D341Med (cell line): Measurements from ENCODE around the gene ERCC6L2.

ENCODE experiments used
- DNase-seq: peaks from one replicate; pipeline ENCODE4 v3.0.0; 2012; ENCODE audit warnings: low spot score

The ERCC6L2 gene

DNA sequence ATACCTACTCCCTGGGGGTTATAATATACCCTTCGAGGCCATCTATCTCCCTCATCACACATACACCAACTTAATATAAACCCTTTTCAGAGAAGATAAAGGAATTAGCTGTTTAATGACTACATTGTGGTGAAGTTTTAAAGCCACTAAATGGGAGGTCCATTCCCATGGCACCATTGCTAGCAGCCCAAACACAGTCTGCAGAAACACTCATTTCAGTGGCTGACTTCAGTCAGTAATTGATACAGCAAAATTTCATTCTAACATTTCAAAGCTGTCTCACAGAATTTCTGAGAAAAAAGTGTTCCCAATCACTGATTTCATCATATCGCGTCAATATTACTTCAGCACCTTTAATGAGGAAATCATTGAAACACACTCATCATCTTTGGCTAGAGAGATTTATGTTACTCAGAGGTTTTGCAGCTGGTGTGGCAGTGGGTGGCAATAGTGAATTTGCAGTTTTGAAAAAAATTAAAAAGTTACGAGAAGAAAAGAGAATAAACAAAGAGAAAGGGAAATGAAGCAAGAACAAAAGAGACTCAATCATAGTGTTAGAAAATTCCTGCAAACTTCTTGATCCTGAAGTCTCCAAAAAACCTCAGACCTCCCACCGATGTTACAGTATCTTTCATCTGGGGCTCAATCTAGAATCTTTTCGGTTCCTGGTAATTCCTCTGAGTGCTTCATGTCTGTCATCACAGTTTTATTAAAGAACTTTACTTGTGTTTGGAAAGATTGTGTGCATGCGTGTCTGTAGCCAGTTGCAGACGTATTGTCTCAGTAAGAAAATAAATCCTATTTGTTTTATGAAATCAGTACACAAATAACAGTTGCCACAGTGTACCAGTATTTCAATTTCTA, 105.0 kb downstream of the ERCC6L2 start:
- DNase-seq, result no peak

DNA sequence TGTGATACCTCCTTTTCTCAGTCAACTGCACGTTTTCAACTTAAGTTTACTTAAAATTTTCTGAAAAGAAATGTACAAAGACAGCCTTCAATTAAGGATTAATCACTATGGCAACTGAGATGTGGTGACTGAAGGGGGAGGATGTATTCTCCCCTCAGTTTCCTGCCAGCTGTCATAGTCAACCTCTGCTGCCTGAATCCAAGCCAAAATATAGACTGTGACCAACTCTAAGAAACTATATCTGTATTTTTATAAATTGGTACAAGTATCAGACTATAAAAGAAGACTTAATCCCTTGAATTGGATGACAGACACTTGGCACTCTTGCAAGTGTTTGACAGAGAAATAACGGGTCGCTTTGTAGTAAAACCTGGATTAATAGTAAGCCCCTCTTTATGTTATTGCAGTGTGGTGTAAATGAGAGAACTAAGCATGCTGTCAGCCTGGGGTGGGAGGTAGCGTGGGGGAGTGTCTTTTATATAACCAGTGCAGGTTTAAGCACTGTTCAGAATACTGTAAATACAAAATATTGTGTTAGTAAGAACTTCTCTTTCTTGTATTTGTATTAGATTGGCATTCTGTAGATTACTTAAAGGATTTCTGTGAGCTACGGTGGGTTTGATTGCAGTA, 106.4 kb downstream of the ERCC6L2 start:
- DNase-seq, result peak; percentile 68

DNA sequence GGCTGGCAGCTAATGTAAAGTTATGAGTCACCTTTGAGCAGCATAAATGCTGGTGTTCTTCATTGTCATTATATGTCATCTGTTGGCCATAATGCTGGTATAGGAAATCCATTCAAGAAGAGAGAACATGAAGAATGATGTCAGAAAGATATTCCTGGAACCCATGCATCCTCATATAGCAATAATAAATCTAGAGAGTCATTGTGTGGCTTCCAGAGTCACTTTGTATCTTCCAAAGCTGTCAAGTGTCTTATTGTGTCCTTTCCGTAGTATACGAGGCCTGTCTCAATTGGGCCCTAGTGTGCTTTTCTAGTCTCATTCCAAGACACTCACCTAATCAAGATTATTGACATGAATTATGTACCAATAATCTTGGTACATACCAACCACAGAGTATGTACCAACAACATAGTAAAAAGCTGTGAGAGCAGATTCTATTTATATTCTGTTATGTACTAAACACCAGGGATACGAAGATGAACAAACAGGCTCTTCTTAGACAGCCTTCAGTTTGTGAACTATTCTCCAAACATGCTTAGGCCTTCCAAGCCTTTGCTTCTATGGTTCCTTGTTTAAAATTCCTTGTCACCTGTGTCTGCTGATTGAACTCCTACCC, 110.1 kb downstream of the ERCC6L2 start:
- no peak for DNase-seq

DNA sequence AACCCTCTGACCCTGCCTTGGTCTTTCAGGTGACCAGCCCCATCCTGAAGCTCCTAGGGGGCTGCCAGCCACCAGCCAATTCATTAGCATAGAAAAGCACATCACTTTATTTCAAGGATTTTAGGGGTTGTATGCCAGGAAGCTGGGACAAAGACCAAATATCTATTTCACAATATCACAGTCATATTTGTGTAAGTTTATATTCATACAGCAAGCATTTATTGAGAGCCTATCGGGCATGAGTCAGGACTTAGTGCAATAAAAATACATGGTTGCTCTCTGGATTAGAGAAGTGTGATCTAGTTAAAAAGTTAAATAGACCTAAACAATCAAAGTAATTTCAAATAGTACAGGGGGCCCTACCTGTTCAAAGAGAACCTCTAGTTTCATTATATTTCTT, 113.8 kb downstream of the ERCC6L2 start:
- no peak for DNase-seq

DNA sequence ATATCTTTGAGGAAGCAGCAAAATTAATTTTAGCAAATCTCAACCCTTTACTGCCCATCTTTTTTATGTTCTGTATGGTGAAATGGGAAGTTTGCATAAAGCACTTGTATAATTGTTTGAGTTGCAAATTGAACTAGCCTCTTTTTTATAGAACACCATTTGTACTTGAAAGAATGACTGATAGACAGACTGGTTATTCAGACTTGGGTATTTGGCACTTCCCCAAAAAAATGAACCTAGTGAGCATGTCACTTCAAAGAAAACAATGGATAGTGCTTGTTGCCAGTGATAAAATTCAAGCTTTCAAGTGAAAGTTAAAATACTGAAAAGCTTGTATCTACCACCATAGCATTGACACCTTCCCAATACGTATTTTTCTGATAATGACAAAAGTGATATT, 115.8 kb downstream of the ERCC6L2 start:
- DNase-seq, result no peak

DNA sequence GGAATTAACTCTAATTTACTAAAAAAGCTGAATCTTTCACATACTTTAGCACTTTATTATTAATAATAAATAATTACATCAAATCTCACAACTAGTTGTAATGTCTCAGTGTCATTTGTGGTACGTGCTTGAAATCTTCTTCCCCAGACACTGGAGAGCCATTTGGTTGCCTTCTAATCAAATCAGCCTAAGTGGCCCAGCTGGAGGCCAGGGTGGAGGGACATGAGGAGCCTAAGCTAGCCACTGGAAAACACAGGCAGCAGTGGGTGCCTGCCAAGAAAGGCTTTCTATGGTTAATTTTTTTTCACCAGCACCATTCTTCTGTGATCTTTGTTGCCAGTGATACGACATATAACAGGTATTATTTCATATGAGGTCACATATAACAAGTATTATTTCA, 117.0 kb downstream of the ERCC6L2 start:
- no peak for DNase-seq

DNA sequence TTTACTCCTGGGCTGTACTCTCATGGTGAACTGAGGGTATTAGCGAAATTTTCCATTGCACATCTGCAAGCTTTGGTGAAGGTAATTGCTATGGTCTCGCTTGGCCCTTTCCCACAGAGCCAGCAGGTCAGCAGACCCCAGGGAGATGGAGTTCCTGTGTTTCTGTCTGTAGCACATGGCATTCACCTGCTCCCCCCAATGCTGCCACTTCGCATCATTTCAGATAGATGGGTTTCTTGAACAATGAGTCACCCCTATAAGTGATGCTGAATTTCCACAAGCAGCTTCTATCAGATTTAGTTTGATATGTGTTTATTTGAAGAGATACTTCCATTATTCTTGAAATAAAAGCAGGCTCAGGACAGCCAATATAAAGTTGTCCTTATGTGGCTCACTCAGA, 117.8 kb downstream of the ERCC6L2 start:
- no peak for DNase-seq

DNA sequence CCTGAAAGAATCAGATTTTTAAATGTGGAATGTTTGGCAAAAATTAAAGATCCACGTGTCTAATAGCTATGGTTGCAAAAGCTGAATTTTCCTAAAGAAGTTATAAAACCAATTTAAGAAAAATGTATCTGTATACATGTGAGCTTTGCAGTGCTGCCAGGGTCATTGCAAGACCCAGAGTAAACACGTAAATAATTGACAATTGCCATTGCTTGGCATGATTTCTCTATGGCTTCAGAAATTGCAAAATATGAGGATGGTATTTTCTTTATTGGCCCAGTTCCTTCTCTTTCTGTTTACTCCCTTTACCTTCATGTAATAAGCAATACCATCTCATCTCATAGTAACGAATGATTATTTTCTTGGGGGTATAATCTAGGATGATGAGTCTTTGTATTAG, 123.9 kb downstream of the ERCC6L2 start:
- no peak for DNase-seq

DNA sequence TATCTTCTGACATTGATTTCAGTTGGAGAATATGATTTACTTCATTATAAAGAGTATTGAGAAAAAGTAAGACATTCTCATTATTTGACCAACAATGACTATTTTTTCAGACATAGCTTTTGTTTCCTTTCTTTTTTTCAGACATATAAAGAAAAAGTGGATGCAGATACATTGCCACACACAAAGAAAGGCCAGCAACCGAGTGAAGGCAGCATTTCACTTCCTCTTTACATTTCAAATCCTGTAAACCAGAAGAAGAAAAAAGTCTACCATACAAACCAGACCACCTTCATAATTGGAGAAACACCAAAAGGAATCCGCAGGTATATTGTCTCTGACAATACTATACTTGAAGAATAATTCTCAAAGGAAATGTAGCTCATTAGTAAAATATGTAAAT, 128.9 kb downstream of the ERCC6L2 start:
- DNase-seq, result no peak

DNA sequence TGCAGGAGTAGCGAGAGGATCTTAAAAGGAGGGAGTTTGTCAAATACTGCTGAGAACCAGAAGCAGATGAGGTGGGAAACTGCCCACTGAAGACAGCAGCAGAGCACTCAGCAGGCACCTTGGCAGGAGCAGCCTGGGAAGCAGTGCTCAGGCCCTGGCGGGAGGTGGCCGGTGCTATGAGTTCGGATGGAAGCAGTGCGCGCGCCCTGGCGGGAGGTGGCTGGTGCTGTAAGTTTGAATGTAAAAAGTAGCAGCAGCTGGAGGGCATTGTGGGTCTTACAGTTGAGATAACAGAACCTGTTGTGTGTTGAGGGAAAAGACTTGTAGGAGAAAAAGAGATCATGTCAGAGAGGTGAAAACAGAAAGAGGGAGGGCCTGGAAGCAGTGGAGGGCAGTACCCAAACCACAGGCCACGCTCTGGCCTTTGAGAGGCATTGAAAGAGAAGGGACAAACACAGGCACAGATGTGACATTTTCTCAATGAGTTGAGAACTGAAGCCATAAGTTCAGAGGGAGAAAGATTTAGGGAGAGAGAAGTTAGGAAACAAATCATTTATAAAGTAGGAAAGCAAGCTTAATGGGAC, 130.9 kb downstream of the ERCC6L2 start:
- no peak for DNase-seq

DNA sequence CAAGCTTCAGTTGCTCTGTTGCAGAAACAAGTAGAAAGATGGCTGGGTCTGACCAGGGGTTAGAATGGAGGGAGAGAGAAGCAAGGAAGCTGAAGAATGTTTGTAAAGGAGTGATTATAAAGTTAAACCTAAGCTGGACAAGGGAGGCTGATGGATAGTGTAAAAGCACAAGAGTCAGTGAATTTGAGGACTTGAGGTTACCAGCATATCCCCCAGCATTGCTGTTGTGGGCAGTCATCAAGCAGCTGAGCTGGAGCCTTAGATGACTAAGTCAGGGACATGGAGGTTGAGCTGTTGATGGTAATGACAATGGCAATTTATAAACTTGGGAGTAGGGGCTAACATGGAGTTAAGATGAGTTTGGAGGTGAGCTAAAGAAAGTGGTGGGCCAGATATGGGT, 131.5 kb downstream of the ERCC6L2 start:
- DNase-seq, result no peak

DNA sequence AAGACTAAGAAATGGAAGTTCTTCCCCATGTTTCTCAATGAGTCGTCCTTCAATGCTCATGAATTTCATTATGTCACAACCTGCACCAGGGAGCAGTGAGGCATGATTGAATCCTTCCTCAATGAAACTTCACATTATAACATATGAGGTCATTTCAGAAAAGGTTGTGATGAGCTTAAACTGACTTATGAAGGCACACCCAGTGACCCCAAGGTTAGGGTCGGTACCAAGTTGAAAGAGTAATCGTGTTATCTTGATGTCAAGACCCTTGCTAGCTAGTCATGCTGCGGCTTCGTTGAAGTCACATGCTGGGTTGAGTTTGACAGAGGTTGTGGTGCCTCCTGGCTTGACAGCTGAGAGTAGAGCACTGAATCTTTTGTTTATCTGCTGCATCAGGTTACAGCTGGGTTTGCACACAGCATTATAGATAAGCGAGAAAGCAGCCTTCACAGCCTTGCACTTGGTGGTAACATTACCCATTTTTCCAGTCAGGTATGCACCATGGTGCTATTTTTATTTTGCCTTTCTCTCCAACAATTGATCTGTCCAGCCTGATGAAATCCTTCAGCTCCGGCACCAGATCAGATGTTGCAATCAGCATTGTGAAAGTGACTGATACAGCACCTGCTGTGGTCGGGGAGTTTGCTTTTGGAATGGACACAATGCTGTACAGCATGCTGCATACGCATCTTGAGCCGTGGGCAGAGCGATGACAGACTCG, 133.2 kb downstream of the ERCC6L2 start:
- DNase-seq, result no peak

DNA sequence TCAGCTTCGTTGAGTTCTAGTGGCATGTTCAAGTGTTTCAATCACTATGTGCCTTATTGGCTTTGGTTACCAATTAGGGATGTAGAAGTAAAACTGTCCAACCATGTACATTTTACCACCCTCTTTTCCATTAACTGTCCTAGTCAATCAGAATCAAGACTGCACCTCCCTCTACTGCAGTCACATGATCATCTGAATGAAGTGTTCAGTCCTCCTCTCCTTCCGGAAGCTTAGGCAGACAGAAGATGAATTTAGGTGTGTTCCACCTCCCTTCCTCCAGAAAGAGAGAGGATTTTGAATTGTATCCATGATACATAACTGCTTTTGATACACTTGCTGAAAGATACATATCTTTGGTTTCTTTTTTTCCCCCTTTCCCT, 133.7 kb downstream of the ERCC6L2 start:
- no peak for DNase-seq

DNA sequence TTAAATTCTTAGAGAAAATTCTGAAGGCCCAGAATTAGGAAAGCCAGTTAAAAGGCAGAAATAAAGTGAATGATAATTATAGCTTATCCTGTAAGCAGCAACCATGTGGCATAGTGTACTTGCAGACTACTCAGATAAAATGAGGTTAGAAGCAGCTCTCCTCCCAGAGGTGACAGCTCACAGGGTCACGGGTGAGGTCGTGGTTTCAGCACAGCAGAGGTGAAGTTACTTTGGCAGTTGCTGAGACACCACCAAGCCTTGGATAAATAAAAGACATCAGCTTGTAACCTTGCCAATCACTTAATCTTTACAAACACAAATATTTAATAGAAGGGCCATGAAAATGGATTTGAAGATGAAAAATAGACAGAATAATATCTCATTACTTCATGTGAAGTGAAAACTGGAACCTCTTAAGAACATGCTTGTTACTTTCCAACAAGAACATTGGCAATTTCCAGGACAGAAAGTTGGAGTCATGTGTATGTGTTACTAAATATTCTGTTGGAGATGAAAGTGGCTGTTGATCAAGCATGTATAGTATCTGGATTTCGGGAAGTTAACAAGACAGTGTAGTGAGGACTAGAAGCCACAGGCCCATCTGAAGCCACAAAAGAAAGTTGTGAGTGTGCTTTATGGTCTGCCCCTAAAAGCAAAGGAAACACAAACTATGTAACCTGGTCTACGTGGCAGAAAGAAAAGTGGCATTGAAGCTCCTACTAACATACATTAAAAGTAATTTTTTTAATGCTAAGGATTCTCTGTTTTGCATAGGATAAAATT, 134.4 kb downstream of the ERCC6L2 start:
- DNase-seq, result no peak

DNA sequence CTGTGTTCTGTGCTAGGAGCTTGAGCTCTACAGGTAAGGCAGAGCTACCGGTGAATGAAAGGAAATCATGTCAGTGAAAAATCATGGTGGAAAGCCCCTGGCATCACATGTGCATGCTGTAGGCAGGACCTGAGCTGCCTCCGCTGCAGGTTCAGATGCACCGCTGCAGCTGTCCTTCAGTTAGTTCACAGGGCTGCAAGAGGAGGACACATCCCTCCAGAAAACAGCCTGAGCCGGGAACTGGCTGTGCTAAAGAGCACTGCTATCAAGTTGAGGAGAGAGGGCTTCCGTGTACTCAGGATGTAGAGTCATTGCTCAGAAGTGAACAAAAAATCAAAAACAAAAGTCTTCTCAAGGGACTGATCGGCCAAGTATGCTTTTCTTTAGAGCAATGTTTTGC, 138.6 kb downstream of the ERCC6L2 start:
- DNase-seq, result no peak

DNA sequence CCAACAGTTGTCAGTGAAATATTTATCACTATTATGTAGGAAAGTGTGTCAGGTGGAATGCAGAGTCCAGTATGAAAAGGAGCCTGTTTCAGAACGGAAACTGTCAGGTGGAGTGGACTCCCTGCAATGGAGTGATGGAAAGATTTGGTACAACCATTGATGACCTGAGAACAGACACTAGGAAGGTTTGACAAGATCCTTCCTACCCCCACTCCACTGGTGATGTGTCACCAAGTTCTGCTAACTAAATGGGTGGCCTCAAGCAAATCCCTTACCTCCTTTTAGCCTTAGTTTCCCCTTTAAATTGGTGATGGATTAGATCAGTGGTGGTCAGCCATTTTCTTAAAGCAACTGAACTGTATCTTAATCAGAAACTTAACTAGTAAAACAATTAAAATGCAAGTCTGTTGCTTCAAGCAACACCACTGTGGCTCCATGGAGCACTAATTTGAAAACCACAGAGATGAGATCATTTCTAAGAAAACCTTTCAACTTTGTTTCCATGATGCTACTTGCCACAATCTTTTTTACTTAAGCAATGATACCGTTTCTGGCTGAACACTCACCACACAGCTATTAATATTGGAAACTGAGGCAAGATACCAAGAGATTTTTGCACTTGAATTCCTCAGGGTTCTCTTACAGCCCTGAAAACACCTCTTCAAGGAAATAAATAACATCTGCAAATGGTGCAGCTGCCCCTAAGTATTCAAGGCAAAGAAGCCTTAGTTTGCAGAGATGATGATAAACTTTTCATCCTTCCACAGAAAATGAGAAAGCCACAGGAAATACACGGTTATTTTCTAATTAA, 140.6 kb downstream of the ERCC6L2 start:
- no peak for DNase-seq
